HG02885 (cell line): ENCODE results near the gene NCAM1.

Experiments used
- ATAC-seq: cut with Tn5 transposase; IDR thresholded peaks from one replicate; pipeline ENCODE4 v1.9.1; 2021; ENCODE audit warnings: mild to moderate bottlenecking; ENCODE audit not compliant: unreplicated experiment, poor library complexity

Gene NCAM1

DNA sequence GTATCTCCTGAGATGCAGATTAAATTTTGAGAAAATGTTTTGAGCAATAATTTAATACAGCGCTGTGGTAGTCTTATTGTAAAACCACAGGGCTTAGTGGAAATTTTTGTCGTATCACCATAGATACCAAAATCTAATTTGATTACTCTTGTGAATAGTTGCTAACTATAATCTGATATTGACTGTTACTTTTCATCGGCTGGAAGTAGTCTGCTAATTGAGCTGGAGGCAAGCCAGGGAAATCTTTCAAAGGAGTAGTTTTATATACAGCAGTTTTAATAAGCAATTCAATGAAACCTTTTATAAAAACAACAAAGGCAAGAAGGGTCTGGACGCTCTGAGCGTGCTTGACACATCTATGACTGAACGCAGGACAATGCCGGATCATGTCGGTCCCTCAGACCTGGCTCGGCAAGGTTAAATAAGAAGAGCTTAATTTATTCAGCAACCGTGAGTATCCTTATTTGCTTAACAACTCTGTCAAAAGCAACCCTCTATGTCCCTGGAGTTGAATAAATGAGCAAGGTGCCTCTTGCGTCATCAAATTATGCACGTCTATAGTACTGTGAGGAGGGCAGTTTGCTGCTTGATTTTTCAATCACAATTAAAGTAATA, 121.2 kb downstream of the NCAM1 start:
- ATAC-seq, result no peak

DNA sequence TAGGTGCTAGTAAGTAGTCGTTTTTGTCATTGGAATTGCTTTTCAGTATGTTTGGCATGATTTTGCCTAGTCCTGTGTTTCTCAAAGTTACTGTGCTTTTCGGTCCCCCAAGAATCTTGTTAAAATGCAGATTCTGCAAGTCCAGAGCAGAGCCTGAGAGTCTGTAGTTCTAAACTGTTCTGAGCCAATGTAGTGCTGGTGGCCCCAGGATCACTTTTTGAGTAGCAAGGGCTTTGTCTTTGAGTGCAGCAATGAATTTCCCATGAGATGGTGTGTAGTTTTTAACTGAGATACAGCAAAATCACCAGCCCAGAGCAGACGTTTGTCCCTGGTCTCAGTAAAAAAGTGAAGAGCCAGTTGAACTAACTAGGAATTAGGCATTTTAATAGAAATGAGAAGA, 122.4 kb downstream of the NCAM1 start:
- ATAC-seq, result no peak

DNA sequence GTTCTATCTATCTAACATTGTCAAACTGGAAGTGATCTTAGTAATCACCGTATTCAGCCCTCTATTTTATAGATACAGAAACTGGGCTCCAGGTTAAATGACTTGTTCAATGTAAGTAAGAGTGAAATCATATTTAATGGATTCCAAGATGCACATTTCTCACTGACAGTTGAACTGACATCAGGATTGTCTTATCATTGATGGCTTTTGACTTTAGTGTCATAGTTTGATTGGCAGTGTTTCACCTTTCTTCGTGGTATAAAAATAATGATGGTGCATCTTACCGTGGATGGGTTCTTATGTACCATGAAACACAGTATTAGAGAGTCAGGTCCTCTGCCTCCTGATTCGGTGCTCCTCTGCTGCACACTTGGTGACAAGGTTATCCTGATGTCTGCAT, 123.1 kb downstream of the NCAM1 start:
- ATAC-seq, result no peak

DNA sequence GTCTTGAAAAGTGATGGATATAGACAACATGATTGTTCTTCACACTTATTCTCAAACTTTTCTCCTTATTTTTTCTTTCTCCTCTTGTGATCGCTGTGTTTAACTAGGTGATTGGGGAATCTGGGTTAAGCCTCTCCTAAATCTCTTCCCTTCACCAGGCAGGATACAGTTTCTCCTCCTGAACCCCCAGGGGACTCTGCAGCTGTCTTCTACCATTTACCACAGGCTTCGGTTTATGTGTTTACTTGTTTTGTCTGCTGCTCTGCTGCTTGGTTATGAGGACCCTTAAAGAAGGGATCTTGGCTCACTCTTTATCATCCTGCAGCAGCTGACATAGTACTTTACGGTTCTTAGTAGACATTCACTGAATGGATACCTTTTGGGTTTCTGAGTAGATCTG, 124.2 kb downstream of the NCAM1 start:
- ATAC-seq, result no peak

DNA sequence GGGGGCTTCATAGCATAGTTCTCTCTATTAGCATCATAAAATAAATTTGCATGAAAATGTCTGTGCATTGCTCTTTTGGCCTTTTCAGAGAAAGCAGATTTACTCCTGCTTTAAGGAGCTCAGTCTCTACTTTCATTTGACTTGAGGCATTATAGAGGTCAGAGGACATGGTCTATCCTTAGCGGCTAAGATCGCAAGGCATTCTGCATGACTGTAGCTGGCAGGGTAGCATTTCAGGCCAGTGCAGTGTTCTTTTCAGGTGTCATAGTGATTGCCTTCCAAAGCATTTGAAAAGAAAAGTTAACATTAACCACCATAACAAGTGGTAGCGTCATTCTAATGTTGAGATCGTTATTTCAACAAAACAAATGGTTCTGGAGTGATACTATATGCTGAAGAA, 126.5 kb downstream of the NCAM1 start:
- no peak for ATAC-seq

DNA sequence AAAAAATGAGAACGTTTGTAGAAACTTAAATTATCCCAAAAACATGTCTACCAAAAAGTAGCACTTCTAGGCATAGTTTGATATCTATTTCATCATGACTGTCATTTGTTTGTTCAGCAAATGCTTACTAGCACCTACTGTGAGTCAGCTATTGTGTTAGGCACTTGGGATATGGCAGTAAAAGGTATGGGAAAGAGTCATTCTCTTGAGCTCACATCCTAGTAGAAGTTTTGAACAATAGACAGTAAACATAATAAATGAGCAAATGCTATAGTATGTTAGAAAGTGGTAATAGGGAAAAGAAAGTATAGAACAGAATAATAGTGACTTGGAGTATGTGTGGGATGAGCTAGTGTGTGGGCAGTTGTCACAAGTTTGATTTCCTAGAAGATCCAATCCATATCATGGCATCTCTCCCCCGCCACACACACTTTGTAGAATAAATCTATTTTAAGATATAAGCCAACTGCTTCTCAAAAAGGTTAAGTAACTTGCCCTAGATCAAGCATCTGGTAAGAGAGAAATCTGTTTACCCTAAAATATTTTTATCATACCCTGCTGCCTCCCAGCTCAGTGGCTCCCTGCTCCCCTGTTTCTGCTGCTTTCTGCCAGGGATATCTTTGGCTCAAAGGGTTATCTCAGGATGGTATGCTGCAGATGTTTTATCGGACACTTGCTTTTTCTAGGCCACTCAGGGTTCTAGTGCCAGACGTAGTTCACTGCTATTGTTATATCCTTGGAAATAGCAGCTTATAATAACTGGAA, 129.7 kb downstream of the NCAM1 start:
- no peak for ATAC-seq

DNA sequence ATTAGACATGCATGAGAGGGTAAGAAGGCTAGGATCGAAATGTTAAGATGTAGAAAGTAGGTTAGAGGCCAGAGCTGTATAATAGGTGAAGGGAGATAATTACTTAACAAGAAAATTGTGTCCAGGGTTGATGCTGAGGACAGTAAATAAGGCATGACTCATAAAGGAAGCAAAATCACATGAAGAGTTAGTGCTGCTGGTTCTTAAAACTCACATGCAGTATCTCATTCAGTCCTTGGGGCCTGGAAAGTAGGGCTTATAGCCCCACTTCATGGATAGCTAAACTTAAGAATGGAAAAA, 130.2 kb downstream of the NCAM1 start:
- ATAC-seq, result no peak

DNA sequence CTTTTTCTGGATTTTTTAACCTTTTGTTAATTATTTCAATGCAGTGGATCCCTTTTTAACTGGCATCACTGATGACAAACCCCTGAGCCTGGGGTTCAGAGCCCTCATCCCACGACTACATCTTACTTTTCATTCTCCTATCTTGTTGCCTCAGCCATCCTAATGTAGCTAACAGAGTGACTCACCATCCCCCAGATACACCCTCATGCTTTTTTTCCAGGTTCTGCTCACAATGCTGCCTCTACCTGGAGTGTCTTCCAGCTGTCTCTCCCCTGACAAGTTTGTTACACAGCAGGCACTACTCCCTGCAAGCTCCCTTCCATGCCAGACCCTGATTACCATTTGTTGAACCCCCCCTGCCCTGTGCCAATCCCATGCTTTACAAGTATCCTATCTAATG, 135.4 kb downstream of the NCAM1 start:
- ATAC-seq, result no peak

DNA sequence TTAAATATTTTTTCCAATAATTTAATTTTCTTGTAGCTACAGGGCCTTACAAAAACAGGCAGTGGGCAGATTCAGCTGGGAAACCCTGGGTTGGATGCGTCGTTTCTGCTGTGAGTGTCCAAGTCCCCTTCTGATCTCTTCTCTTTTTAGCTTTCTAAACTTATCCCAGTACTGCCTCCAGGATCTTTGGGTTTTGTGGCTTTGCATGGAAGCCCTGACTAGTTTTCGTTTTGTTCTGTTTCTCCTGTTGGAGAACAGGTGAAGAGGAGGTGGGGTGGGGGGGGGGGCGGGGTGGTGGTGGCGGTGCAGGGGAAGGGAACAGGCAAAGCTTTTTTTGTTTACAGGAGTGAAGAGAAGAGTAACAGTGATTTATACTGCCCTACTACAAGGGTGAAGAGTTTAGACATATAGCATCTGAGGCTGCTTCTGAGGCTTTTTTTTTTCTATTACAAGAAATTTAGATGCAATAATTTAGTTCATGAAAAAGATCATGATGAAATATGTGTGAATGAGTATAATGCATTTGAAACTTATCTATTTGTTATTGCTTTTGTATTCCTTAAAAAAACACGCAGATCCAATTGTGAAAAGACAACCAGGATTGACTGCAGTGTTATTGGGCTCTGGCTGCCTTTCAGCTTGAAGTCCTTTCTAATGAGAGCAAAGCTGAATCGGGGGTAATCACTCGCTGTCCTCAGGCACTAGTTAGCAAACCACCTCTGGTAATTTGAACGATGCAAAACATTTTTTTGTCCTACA, 142.9 kb downstream of the NCAM1 start:
- no peak for ATAC-seq

DNA sequence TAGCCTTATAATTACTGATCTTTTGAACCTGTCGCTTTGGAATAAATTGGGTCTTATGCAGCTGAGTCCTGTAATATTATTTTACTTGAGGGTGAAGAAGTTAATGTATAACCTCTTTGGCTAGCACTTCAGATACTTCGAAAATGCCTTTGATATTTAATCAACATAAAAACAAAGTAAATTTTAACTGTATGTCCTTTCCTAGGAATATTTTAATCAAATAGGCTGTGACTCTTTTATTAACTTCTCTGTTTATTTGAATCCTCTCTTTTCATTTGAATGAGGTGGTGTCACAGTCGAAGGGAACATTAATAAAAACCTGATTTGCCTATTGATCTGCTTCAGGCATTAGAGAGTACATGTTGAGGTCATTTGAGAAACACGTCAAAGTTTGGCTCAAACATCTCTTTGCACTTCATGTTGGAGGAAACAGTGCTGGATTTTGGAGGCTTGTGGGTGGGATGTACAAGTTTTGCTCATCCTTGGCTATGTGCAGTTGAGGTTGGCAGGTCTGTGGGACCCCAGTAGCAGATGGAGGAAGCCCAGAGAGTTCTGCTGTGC, 143.6 kb downstream of the NCAM1 start:
- ATAC-seq, result no peak

DNA sequence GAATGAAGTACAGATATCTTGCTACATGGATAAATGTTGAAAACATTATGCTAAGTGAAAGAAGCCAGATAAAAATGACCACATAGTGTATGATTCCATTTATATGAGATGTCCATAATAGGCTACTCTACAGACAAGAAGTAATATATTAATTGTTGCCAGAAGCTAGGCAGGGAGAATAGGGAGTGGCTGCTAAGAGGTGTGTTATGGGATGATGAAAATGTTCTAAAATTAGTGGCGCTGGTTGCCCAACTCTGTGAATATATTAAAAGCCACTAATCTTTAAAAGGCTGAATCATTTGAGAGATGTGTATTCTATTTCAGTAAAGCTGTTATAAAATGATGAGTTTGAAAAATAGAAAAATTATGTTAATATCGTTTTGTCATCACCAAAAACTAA, 144.4 kb downstream of the NCAM1 start:
- ATAC-seq, result no peak

DNA sequence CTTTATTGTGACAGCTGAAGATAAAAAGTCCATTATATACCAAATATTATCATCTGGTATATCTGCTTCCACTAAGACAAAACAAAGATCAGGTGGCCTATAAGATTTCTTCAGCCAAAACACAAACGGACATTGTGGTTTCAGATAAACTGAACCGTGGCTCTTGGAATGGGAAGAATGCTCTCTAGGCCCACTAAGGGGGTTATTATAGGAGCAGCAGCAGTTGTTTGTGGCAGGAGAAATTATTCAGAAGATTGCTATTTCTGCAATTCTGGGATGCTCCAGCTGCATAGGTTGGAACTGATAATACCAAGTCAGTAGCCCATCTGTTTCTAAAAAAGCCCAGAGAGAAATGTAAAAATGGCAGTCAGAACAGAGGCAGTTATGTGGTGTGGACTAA, 145.3 kb downstream of the NCAM1 start:
- no peak for ATAC-seq

DNA sequence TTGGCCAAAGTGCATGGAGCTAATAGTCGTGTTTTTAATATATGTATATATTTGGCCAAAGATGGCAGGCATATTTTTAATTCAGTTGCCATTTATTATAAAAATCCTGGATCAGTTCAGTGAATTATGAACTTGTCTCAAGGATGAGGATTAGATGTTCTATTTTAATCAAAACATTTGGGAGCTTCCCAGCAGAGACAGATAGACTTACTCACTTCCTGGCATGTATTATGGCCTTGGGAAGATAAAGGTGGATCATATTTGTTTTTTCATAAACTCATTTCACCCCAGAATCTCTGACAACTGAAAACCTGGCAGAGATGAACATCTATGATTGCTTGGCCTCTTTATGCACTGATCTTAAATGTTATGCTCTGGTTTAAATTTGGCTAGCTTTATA, 148.8 kb downstream of the NCAM1 start:
- no peak for ATAC-seq

DNA sequence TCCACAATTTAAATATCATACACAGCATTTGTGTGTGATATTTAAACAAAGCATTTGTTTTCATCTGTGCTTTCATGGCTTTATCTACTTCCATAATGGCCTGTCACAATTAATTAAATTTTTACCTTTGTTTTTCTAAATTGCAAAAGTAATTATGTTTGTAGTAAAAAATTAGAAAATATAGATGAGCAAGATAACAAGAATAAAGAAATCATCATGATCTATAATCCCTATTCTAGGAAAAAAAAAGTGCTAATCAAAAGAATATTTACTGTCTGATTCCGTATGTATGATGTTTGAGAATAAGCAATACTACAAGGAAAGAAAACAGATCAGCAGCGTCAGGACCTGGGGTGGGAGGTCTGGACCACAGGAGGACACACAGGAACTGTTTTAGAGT, 149.9 kb downstream of the NCAM1 start:
- no peak for ATAC-seq

DNA sequence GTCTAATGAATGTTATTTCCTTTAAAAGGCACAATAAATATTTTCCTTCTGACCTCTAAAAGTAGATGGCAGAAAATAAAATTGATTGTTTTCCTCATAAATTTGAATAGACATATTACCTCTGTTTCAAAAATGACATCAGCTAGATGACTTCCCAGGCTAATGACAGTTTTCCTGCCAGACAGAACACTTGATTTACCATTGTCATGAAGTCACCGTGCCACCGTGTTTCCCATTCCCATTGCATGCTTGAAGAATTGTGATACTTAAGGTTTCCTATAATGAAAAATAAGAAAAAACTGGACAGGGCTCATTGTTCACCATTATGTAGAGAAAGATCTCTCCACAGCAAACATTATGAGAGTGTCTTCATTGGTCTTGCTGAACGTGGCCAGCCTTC, 151.1 kb downstream of the NCAM1 start:
- no peak for ATAC-seq

DNA sequence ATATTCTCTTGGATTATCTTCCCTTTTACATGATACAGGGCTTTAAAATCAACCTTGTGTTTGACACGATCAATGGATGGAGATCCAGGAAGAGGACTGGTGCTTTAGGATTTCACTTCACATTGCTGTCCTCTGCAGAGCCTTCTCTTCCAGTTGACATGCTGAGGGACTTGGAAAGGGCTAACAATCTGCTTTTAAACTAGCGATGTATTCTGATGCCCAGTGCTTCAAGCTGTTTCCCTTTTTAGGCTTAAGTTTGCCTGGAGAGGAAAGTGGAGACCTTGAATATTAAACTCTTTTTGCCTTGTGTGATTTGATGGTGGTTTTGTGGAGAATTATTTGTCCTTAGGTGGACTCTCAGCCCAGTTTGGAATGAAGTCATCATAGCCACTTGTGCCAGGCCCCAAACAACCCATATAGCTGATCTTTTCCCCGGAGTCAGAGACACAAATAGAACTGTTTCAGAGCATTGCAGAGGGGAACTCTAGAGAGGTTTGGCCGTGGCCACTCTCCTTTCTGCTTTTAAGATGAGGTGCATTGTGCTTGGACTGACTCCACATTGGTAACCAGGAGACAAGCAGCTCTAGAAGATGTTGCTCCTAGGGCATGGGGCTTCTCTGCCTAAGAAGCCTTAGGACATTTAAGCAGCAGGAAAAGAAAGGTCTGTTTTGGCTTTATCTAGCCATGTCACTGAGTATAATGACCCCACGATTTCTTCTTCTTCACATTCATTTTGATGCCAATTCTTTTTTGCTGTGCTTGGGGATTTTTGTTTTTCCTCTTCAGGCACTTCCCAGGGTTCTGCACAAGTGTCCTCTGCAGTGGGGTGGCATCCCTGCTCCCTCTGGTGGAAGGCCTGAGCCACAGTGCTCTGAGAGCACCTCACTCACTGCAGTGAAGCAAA, 152.8 kb downstream of the NCAM1 start:
- ATAC-seq, result no peak

DNA sequence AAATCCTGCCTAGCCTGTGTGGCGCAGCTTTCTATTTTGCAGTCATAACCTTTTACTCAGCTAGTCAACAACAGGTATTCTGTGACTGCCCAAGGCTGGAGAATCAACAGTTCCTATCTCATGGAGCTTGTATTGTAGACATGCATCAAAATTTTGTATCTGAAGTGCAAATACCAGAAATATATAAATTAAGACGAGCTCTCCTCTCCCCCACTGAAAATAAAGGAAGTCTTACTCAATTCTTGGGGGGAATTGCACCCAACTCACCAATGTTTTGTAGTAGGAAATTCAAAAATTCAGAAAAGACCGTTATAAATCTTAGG, 153.4 kb downstream of the NCAM1 start:
- ATAC-seq, result no peak

DNA sequence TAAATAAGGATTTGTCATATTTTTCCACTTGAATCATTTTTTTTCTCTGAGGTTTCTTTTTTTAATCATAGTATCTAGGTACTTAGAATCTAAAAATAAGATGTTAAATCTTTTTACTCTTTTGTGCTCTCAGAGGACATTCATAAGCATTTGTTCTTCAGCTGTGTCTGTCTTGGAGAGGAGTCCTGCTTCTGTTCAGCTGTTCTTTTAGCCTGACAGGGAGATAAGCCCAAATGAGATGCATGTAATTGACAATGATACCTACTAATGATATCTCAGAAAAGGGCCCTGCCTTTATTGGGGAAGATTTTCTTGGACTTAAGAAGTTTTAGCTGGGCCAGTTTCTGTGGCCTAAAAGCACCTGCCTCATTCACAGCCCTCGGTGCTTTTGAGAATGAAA, 156.9 kb downstream of the NCAM1 start:
- ATAC-seq, result no peak

DNA sequence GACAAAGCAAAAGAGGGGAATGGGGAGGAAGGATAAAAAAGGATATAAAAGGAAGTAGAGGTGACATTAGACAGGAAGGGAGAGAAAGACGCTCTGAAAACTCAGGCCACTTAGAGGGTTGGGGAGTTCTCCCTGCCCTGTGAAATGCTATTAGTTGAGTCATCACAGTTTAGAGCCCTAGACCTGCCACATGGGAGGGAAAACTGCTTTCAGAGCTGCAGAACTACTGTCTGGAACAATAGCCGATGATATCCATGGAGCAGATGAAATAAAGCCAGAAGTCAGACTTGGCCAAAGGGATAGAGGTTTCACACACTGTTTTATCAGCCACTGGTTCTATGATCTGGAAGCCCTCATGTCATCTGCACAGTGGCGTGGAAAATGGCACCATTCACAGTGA, 157.9 kb downstream of the NCAM1 start:
- no peak for ATAC-seq

DNA sequence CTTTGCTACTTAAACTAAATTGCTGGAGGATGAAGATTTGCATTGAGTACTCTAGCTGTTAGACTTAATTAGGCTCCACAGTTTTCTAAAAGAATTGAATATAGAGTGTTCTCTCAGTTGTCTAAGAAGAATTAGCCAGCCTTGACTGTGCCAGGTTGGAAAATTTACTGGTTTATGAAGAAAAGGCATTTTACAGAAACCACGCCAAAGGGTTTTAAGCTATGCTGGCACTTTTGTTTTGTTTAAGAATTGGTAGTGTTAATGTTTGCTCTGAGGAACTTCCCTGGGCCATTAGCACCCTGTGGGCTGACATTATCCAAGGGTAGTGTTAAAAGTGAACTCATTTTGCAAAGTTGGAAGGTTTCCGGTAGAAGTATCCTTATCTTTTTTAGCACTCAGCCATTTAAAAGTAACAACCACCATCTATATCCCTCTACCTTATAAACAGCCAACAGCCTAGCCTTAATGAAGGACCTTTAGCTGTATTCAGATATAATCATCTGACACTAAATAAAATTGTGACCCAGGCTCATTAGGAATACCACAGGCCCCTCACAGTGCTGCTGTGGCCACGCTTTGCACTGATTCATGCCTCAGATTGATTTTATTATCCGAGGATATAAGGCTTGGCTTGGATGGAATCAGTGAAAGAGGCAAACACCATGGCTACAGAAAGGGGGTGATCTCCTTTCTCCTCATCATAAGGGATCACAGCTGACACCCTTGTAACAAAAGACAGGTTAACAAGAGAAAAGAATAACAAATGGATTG, 158.9 kb downstream of the NCAM1 start:
- no peak for ATAC-seq
